ENCODE measurements around the gene TCF3. TPM values are rescaled to one million over a fixed set of nuclear protein-coding genes. Genes with fewer than 3 reads are reported as not detected.

The TCF3 gene
- total and polyA plus RNA-seq, 11 donors: 13.2 to 40.2 (median 22.3) TPM

- no peak overlapping the region for H3K4me3 ChIP-seq
- H3K27me3 ChIP-seq: no peaks in the 10 kb centered on the region
- H3K9me3 ChIP-seq: no peaks in the 10 kb centered on the region
- WGBS, 4 donors: 88 to 93% (median 93%) methylated on average over 10 to 16 of the region's 16 CpGs
- intact Hi-C loops (cut with DNase I): loop anchor here in 8 of 10 donors (5.0 kb wide), 4 partner anchors 42 to 157 kb away; partner anchors contain the start of gene TCF3 (in 5 of the 8)
- no peak overlapping the region for H3K27ac ChIP-seq
- H3K4me1 ChIP-seq: peaks cover 0 to 20% (median 8%) of the 10 kb centered on the region in 12 donors
- DNase-seq (no peak), ATAC-seq (no peak)
- peaks cover 0 to 46% (median 34%) of the 10 kb centered on the region in 9 donors for H3K36me3 ChIP-seq
- TF ChIP-seq CTCF (IDR thresholded peaks at IDR 0.05) (no peak), POLR2A (IDR thresholded peaks at IDR 0.05) (no peak)
These were observed 42.5 kb downstream of the TCF3 start for GRCh38 chr19:1609680-1610474.

- Histone ChIP-seq H3K27ac (peak overlapping the region in 1 of 12 donors; percentile 42), H3K4me3 (peak overlapping the region in 1 of 12 donors; percentile 8), H3K36me3 (peaks cover 0 to 38% (median 28%) of the 10 kb centered on the region in 9 donors), H3K9me3 (no peaks in the 10 kb centered on the region), H3K4me1 (peaks cover 0 to 27% (median 15%) of the 10 kb centered on the region in 12 donors), H3K27me3 (no peaks in the 10 kb centered on the region)
- ATAC-seq: no peak
- intact Hi-C loops (cut with DNase I): loop anchor here in 7 of 10 donors (5.0 kb wide), 3 partner anchors 43 to 158 kb away; partner anchors contain the start of gene TCF3 (in 5 of the 7)
- TF ChIP-seq CTCF (IDR thresholded peaks at IDR 0.05): no peak
- no peak for TF ChIP-seq POLR2A (IDR thresholded peaks at IDR 0.05)
- 43 to 62% (median 55%) methylated on average over 10 of the region's 10 CpGs for WGBS, 4 donors
- no peak for DNase-seq
These were observed 43.4 kb downstream of the TCF3 start for GRCh38 chr19:1609103-1609396.

GRCh38 chr19:1608359-1609102, 43.9 kb downstream of the TCF3 start:
- Histone ChIP-seq H3K4me3 (peak overlapping the region in 1 of 12 donors; percentile 8), H3K27ac (peak overlapping the region in 1 of 12 donors; percentile 42), H3K4me1 (peaks cover 0 to 32% (median 19%) of the 10 kb centered on the region in 12 donors), H3K36me3 (peaks cover 0 to 32% (median 25%) of the 10 kb centered on the region in 9 donors), H3K27me3 (no peaks in the 10 kb centered on the region), H3K9me3 (no peaks in the 10 kb centered on the region)
- TF ChIP-seq CTCF (IDR thresholded peaks at IDR 0.05) (no peak), POLR2A (IDR thresholded peaks at IDR 0.05) (no peak)
- DNase-seq: peak in 1 of 5 donors; percentile 58
- WGBS, 4 donors: 60 to 80% (median 67%) methylated on average over 8 to 23 of the region's 23 CpGs
- ATAC-seq: no peak
- intact Hi-C loops (cut with DNase I): loop anchor here in 7 of 10 donors (5.0 kb wide), 3 partner anchors 44 to 159 kb away; partner anchors contain the start of gene TCF3 (in 5 of the 7)
